ENCODE measurements around the gene PDPN.

Gene PDPN

DNA sequence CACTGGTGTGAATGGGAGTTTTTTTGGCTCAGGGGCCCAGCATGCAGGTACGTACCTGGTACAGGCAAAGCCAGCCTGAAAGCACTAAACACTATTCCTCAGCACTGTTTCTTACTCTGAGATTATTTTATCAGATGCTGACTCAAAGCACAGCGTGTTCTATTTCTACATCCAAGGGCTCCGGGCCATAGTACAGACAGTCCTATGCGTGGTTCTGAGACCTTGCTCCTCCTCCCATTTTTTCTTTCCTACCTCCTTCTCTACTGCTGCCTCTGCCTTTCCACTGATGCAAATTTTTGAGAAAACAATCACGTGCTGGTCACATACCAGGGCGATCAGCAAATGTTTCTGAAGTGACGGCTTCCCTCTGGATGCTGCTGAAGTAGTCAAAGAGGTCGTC lies 36.3 kb downstream of the PDPN start:
- no peak for DNase-seq

DNA sequence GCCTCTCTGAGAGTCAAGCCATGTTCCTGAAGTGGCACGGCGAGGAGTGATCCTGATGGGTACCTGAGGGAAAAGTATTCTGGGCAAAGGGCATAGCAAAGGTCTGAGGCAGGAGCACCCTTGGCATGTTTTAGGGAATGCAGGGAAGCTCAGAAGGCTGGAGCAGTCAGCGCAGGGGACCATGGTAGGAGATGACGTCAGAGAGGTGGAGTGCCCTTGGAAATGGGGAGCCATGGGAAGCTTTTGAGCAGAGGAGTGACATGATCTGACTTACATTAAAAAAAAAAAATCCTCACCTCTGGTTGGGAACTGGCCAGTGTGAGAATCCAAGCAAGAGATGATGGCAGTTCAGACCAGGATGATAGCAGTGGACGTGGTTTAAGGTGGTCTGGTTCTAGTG lies 37.2 kb downstream of the PDPN start:
- no peak for DNase-seq

DNA sequence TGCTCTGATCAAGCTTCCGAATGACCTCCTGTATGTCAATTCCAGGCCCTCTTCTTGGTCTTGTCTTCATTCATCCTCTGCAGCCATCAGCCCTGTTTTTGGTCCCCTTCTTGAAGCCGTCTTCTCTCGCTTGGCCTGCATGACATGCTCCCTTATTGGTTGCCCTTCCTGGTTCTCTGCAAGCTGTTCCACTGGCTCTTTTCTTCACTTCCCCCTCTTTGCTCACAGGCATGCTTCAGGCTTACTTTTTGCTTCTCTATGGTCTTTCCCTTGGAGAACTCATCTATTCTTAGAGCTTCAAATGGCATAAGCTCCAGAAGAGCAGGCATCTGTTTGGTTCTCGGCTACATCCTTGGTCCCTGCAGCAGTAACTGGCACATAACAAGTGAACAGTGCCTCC lies 38.8 kb downstream of the PDPN start:
- DNase-seq: no peak

DNA sequence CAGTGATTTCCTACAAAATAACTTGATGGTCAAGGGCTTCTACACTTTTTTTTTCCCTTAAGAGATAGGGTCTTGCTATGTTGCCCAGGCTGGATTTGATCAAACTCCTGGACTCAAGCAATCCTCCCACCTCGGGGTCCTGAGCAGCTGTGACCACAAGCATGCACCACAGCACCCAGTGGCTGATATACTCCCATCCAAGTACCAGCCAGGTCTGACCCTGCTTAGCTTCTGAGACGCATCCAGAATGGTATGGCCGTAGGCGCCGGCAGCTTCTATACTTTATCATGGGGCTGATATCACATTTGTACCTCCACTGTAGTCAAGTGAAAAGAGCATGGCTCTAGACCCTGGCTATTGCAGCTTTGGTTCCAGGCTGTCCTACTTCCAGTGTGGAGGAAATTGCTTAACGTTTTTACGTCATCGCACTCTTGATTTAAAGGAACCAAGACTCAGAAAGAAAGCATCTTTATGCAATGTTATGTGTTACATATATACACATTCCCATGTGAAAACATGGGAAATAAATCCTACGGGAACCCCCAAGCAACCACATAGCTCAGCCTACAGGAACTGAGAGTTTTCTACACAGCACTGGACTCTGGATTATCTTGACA lies 39.5 kb downstream of the PDPN start:
- no peak for DNase-seq

DNA sequence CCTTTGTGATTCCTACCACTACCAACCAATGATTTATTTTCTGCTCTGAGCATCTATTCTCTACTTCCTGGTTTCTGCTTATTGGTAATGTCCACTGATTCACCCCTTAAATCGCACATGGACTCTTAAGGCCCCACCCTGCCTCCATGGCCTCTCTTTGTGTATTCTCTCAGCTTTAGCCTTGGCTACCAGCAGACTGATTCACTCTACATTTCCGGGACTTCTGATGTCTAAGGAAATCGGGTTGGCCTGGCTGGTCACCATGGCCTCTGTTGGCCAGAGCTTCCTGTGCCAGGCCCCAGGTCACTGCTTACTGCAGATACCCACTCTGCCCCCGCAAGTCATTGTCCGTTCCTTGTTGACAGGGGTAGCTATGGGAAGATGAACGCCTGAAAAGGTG lies 40.9 kb downstream of the PDPN start:
- DNase-seq: no peak

DNA sequence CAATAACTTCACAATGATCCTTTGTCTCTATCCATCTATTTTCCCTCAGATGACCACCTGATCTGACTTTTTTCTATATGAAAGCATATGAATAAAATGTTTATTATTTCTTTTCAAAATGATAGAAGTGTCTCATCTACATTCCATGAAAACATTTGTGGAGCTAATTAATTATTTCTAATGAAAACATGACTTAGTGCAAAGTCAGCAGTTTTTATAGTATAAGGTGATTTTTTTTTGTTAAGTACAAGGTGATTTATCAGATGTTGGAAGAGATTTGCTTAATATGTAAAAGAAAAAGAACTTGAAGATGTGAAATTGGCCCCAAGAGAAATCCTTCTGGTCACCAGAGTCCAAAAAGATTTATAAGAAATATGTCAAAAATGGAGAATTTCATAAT lies 43.5 kb downstream of the PDPN start:
- DNase-seq: no peak

DNA sequence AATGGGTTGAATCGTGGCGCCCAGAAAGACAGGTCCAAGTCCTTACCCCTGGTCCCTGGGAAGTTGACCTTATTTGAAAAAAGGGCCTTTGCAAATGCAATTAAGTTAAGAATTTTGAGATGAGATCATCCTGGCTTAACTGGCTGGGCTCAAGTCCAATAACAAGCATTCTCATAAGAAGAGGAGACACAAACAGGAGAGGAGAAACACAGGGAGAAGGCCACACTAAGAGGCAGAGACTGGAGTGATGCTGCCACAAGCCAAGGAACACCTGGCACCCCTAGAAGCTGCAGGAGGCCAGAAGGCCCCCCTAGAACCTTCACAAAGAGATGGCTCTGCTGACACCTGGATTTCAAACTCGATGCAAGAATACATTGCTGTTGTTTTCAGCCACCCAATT lies 44.6 kb downstream of the PDPN start:
- no peak for DNase-seq

DNA sequence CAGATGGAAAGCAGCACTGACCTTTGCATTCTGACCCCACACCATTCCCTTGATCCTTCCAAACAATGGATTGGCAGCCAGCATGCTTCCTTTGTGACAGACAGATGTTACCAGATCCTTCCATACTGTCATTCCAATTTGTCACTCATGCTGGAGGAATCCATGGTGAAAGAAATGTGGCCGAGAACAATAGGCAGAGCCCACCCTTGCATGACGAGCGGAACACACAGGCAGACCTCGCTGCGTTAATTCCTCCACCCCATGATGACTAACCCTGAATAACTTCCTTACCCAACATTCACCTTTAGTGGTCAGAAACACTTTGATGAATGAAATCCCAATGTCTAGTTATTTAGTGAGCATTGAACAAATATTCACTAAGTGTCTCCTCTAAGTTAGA lies 45.1 kb downstream of the PDPN start:
- no peak for DNase-seq

DNA sequence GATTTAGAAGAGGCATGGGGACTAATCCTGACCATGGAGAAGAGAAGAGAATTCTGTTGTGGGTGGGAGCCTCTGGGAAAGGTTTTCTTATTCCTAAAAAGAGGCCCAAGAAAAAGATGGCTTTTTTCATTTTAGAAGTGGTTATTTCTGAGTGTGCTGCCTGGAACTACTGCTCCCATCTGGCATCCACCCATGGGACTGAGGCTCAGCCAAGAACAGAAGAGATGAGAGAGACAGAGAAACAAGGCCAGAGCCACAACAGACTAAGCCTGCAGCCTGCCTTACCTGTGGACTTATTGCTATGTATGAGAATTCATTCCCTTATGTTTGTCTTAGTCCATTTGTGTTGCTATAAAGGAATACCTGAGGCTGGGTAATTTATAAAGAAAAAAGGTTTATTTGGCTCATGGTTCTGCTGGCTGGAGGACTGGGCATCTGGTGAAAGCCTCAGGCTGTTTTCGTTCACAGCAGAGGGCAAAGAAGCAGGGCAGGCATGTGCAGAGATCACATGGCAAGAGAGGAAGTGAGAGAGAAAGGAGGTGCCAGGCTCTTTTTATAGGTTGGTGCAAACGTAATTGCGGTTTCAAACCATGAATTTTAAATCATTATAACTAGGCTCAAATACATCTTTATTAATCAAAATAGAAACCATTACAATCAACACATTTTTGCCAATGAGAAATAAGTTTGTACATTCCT lies 58.8 kb downstream of the PDPN start:
- DNase-seq: no peak

DNA sequence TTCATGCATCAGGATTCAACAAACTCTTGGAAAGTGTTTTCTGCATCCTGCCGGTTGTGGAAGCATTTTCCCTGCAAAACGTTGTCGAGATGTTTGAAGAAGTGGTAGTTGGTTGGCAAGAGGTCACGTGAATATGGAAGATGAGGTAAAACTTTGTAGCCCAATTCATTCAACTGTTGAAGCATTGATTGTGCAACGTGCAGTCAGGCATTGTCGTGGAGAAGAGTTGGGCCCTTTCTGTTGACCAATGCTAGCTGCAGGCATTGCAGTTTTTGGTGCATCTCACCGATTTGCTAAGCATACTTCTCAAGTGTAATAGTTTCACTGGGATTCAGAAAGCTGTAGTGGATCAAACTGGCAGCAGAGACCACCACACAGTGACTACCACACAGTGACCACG lies 59.4 kb downstream of the PDPN start:
- no peak for DNase-seq

DNA sequence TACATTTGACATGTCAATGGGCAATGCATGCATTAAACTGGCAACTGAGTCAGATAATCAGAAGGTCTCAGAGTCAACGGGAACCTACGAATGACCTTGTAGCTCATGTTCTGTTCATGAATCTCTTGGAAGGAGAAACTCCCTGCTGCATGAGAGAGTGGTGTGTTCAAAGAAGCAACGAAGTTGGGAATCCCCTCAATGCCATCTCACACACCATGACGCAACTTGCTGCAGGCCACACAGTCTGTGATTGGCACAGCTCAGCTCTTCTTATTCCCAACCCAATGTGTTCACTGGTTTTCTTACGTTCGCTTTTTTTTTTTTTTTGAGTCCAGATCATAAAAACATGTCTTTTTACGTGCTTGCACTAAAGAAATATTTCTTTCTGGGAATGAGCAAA lies 62.9 kb downstream of the PDPN start:
- no peak for DNase-seq

DNA sequence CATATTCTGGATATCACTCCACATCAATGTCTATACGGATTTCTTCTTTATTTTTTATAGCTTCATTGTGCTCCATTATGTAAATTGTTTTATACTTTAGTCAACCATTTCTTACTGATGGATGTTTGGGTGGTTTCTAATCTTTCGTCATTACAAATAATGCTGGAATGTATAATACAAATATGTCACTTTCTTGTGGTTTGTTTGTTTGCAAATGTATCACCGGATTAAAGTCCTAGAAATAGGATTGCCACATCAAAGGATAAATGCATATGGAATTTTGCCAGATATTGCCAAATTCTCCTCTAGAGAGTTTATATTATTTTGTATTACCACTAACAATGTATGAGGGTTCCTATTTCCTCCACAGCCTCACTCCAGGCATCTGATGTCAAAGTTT lies 67.6 kb downstream of the PDPN start:
- no peak for DNase-seq

DNA sequence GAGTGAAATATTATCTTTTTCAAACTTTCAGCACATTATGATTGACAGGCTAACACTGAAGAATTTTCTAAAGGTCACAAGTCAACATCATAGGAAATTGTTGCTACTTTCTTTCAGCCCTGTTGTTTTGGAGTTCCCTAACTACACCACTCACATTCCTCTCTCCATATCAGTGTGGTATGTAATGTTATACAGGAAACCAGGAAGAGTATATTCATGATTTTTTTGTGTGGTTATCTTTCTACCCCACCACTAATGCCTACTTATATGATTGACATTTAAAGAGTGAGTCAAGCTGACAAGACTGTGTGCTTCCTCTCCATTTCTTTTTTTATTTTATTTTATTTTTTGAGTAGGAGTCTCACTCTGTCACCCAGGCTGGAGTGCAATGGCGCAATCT lies 68.6 kb downstream of the PDPN start:
- DNase-seq: no peak

DNA sequence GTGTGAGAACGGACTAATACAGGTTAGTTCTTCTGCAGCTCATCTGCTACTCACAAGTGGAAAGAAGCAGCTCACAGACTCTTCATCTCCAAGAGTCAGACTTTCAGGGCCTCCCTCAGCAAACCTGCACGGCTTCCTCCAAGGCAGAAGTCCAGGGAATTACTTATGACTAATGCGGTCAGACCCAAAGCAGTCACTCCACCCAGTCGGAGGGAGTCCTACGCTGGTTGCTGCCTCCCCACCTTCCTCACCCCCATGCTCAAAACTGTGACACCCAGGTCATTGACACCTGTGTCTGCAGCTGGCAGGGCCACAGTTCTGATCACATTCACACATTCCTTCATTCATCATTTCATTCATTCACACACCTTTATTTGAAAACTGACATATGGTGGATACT lies 77.9 kb downstream of the PDPN start:
- DNase-seq: no peak

DNA sequence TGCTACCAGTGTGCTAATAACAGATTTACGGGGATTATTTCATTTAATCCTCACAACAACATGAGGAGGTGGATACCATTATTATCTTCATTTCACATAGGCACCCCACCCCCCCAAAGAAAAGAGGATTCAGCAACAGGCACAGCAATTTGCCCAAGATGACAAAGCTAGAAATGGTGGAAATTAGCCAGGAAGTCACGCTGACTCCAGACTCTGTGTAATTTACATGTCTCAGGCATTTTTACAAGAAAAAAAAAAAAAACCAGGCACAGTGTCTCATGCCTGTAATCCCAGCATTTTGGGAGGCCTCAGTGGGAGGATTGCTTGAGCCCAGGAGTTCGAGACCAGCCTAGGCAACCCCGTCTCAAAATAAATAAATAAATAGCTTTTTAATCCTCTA lies 78.9 kb downstream of the PDPN start:
- no peak for DNase-seq

DNA sequence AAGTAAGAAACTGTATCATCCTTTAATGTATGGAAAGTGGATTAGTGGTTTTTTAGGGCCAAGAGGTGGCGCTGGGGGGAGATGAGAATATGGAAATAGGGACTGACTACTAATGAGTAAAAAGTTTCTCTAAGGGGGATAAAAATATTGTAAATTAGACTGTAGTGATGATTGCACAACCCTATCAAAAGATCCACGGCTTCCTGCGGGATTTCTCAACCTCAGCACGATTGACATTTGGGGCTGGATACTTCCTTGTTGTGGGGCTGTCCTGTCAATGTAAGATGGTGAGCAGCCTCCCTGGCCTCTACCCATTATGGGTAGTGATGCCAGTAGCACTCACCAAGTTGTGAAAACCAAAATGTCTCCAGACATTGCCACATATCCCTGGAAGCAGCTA lies 80.3 kb downstream of the PDPN start:
- DNase-seq: no peak

DNA sequence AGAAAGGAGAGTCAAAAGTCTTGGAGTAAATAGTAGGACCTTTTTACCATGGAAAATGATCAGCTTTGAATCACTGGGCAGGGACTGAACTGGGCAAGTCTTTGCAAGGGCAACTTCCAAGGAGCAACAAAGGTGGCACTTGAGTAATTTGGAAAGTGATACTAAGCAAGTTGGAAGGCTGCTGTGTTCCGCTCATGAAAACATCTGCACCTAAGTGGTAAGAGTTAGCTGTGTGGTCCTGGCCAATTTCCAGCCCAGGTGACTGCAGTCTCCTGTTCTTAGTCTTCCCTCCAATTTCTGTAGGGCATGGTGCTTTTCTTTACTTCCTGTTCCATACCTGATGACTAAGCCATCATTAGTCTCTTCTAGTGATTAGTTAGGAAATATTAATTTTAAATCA lies 80.8 kb downstream of the PDPN start:
- no peak for DNase-seq

DNA sequence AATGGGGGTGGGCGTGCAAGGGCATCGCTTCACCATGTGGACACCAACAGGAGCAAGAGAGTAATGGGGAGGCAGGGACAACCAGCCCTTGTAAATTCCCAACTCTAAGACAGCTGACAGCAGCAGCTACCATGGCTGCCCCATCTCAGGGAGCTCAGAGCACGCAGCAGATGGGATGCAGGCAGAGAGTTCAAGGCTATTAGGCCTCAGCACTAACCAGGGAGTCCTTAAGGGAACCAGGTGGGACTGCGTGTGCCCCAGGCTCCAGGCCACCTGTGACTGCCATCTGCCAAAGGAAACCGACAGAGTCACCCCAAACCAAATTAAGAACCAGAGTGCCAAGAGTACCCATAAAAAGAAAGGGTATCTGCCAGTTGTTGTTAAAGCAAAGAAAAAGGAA lies 82.7 kb downstream of the PDPN start:
- DNase-seq: no peak
